Fibroblast of skin of left quadriceps (primary cell): ENCODE results near the gene SERPINA12.

ENCODE experiments used
- DNase-seq, 2 experiments: peaks; one replicate each; pipeline ENCODE4 v3.0.0-alpha.2; 2013; ENCODE audit warnings: low read depth in 2 of 2

Gene SERPINA12

DNA sequence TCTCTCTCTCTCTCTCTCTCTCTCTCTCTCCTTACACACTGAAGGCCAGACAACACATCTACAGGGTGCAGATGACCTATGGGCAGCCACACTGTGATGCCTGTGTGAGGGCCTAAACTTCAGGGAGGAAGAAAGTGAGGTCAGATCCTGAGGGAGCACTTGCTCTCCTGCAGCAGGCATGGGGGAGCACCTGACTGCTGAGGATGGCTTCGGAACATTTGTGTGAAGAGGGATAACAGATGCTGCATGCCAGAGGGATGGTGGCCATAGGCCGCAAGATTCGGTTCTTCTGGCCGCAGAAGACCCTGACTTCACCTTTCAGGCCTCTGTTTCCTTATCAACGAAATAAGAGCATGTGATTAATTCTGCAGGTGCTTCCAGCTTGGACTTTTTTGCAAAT lies 45.0 kb downstream of the SERPINA12 start:
- no peak for DNase-seq

DNA sequence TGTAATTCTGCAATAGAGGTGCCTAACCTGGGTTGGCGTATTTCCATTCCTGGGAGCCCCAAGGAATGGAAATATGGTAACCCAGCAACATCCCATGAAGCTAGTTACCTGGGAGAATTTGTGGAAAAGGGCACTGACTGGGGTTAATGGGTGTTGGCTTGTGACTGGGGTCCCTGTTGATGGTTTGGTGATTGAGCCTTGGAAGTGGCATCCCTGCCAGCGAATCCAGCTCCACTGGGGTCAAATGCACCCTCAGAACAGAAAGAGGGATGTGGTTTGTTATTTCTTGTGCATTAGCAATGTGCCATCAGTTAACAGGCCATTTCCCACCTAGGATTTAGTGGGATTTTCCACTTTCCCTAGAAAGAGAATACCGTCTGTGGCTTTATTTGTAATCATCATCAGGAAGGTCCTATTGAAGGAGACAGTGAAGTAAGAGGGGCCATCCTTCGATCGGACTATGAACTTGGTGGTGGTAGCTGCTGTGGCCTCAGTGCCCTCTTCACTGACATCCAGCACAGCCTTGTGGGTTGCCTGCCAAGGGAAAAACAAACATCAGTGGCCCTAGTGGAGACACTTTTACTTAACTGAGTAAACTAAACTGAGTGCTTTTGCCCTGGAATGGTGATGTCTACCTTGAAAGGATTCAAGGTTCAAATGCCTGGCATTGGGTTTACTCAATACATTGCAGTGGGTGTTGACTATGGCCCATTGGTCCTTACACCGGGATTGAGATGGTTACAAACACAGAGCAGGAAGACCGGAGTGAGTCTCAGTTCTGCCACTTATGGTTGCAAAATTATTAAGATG lies 46.3 kb downstream of the SERPINA12 start:
- no peak for DNase-seq

DNA sequence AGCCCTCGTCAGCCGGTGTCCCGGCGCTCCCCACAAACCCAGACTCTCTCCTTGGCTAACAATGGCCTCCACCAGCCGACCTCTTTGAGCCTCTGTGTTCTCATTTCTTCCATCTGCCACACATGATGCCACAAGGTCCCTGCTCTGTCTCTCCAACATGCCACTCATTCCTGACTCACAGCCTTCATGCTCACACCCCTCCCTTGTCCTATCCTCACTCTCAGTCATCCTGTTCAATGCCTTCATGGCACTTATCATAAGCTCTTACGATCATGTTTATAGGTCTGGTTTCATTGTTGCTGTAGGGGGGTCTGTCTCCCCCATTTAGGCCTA lies 47.1 kb downstream of the SERPINA12 start:
- no peak for DNase-seq

DNA sequence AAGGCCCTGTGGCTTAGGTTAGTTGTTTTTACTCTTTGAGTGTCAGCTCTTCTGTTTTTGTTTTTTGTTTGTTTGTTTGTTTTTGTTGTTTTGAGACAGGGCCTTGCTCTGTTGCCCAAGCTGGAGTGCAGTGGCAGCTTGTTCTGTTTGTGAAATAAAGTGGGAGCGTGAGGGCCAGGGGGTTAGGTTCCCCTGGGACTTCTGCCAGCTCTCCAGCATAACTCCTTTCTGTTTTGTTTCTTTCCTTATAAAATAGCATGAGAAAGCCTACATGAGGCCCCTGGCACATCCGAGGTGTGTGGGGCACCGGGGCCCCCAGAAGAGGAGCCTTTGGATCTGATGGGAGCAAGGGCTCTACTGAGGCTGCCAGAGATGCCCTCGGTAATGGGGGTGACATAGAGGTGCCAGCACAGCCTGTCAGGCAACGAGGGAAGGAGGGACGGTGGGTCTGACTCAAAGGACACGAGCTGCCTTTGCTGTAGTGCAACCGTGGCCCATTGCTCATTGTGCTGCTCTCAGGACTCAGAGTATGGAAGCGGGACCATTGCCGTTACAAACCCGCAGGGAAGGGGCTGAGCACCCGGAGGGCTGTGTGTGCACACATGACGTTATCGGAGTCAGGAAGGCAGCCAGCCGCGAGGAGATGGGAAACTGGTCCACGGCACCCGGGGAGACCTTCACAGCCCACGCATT lies 47.6 kb downstream of the SERPINA12 start:
- no peak for DNase-seq

DNA sequence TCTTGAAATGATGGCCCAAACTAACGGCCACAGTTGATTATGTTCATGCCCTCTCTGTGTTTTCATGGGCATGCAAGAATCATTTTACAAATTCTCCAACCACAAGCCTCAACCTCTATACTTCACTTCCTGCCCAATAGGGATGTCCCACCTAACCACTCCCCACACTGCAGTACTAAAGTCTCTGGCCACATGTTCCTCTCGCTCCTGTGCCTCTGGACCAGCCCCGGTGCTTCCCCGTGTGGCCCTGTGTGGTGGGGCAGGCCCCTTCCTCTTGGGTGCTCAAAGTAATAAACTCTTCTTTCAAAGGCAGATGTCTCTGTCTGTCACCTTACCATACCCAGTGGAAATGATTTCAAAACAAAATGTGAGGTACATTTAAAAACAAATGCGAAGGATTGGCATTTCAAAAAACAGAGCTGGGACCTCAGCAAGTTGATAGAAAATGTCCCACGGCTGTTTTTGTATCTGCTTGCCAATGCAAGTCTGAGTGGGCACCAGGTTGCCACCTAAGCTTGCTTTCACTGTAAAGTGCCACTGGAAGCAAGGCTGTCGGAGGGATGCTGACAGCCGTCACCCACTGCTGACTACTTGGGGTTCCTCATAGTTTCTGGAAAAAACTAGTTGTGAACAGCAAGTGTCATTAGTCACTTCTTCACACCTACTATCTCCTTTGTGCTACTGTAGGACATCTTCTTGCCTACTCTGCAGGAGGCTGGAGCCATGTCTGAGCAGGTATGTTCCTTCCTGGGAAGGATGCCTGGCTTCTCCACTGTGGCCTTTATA lies 48.4 kb downstream of the SERPINA12 start:
- no peak for DNase-seq

DNA sequence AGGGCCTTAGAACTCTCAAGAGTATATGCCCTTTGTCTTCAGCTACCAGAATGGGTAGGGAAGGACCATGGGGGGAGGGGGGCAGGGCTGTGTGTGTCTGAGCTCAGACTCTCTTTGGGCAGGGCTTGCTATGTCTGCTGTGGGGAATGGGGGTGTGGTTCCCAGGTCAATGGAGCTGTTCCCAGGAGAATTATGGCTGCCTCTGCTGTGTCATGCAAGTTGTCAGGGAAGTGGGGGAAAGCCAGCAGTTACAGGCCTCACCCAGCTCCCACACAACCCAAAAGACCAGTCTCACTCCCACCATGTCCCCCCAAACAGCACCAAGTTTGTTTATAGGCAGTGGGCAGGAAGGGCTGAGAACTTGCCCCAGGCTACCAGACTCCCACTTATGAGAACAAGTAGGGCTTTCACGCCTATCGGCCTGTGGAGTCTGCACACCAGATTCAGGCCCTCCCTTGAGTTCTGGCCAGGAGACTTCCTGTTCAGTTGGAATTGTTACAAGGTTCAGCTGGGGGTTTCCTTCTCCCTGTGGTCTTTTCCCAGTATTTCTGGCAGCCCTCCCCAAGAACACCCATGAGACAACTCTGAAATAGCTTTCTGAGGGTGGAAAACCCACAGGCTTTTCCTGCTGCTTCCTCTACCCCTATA lies 50.6 kb downstream of the SERPINA12 start:
- DNase-seq, result no peak

DNA sequence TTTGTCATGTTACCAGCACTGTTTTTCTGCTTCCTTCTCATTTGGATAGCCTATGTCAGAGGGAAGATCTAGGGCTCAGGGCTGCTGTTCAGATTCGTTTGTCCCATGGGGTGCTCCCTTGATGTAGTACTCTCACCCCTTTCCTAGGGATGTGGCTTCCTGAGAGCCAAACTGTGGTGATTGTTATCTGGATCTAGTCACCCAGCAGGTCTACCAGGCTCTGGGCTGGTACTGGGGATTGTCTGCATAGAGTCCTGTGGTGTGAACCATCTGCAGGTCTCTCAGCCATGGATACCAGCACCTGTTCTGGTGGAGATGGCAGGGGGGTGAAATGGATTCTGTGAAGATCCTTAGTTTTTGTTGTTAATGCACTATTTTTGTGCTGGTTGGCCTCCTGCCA lies 51.2 kb downstream of the SERPINA12 start:
- DNase-seq, result no peak

DNA sequence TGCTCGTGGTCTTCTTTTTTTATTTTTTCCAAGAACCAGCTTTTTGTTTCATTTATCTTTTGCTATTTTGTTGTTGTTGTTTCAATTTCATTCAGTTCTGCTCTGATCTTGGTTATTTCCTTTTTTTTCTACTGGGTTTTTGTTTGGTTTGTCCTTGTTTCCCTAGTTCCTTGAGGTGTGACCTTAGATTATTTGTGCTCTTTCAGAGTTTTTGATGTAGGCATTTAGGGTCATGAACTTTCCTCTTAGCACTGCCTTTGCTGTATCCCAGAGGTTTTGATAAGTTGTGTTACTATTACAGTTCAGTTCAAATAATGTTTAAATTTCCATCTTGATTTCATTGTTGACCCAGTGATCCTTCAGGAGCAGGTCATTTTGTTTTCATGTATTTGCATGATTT lies 53.3 kb downstream of the SERPINA12 start:
- no peak for DNase-seq

DNA sequence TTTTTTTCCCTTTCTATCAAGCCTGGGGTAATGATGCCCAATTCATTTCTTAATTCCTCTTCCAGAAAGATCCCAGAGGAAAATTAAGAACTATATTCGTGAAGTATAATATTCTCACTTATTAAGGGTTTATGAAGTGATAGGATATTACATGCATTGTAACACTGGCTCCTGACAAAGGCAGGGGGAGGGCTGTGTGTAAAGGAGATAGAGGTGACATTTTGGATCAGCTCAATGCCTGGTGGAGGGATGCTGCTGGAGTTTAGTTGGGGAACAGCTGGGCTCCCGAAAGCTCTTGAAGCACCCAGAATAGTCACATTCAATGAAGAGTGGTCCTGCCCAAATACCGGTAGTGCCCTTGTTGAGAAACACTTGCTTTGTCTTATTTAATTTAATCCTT lies 57.4 kb downstream of the SERPINA12 start:
- DNase-seq, result no peak

DNA sequence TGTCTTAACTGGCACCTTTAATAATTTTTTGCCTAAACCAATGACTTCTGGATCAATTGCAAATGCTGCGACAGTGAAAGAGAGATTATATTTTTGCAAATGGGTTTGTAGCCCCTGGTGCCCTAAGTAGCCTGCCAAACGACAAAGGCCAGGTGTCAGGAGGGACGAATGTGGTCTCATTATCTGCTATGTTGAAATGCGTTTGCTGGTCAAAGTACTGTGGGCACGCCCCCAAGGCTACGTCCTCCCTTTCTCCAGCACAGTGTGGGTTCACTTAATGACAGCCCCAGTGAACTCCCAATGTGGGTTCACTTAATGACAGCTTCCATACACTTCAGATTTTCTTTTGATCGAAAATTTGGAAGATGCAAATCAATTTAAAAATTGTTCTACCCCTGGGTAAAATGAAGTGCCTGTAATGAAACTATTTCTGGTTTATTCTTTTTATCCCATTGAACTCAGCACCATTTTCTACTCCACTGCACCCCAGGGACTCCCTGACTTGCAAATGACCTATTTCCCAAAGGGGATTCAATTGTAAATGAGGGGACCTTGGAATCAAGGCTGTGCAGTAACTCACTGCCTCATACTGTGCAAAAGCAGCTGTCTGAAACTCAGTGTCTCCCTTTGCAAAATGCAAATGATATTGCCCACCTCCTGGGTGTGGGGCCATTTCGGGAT lies 58.0 kb downstream of the SERPINA12 start:
- DNase-seq, result no peak

DNA sequence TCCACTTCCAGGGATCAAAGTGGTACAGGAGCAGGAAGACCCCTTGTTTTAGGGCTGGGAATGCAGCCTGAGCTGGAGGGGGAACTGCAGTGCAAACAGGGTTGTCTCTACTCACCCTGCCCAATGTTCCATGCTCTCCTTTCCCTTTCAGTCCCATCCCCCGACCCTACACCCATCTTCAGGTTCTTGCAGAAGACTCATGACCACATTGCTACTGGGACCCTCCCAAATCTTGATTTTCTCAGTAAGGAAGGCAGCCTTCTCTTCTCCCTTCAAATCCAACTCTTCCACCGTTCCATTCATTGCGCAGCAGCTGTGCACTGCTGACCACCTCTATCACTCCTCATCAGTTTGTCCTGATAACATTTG lies 58.6 kb downstream of the SERPINA12 start:
- DNase-seq, result no peak

DNA sequence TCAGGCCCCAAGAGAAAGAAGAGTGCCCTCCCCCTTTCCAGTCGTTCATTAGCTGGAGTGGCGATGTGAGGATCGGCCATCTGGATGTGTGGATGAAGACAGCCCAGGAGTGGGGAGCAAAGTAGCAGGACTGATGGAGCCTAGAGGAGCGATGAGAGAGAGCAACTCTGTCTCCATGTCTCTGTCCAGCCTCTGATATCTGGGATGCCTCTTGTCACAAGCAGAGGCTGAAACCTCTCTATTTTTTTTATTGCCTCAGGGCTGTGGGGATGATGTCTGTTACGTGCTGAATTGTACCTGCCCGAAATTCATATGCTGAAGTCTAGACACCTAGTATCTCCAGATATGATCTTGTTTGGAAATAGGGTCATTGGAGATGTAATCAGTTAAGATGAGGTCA lies 59.3 kb downstream of the SERPINA12 start:
- DNase-seq, result no peak

DNA sequence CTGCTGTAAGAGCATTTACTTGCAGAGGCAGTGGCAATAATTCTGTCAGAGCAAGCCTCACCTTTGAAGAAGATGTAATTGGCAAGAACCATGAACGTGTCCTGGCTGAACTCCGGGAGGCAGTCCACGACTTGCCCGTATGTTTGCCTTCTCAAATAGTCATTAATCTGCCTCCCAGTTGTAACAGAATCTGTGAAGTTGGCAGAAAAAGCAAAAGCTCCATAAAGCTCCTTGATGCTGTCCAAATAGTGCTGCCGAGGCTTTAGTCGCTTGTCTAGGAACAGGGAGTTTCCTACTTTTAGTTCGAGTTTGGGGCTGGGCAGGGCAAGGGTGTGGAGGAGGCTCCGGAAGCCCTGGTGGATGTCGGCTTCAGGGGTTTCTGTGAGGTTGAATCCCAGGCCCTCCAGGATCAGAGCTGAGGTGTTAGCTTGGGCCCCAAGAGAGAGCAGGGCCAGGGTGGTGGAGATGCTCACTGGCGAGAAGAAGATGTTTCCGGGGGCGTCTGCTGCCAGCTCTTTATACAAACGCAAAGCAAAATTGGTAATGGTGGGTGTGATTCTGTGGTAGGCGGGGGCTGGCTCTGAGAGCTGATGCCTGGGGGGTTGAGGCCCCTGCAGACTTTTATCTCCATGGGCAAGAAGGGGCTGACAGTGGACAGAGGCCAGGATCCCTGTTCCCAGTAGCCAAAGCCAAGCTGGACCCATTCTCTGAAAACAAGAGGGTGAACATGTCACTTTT lies 61.0 kb downstream of the SERPINA12 start:
- DNase-seq, result no peak

DNA sequence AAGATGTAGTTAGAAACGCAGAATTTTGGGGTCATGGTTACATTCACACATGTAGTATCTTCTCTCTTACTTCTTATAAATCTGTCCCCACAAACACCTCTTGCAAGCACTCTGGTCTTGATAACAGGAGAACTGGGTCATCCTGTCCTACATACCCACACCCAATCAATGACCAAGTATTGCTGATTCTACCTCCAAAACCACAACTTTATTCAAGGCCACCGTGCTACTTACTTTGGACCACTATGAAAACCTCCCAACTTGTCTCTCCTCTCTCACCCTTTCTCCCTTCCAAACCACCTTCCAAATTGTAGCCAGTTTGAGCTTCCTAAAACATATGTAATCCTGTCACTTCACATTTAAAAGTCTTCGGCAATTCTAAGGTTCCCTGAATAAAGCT lies 62.1 kb downstream of the SERPINA12 start:
- DNase-seq, result no peak

DNA sequence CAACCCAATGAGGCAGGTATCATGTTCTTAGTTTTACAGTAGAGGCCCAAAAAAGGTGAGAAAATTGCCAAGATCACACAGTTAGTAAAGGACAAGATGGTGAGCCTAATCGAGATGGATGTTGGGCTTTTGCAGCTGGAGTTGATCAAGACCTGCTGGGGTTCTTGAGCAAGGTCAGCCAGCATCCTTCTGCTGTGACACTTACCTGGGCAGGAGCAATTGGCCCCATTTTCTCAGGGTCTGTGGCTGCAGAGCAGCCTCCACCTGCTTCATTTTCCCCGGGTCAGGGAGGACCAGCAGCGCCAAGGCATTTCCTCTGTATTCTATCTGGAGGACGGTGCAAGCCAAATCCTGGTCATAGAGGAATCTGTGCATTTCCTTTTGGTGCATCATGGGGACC lies 63.1 kb downstream of the SERPINA12 start:
- DNase-seq, result no peak

DNA sequence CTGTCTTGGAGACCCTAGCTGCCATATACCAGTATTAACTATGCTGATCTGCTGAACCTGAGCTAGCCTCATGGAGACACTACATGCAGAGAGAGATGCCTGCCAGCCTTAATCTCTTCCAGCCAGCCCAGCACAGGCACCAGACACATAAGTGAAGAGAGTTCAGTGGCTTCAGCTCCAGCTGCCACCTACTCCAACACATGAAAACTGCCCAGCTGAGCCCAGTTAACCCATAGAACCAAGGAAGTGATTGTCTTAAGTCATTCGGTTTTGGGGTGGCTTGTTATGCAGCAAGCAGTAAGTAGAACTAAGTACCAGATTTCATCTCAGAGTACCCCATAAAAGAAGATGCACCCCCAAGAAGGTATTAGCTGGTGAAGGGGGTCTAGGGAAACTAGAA lies 64.3 kb downstream of the SERPINA12 start:
- no peak for DNase-seq

DNA sequence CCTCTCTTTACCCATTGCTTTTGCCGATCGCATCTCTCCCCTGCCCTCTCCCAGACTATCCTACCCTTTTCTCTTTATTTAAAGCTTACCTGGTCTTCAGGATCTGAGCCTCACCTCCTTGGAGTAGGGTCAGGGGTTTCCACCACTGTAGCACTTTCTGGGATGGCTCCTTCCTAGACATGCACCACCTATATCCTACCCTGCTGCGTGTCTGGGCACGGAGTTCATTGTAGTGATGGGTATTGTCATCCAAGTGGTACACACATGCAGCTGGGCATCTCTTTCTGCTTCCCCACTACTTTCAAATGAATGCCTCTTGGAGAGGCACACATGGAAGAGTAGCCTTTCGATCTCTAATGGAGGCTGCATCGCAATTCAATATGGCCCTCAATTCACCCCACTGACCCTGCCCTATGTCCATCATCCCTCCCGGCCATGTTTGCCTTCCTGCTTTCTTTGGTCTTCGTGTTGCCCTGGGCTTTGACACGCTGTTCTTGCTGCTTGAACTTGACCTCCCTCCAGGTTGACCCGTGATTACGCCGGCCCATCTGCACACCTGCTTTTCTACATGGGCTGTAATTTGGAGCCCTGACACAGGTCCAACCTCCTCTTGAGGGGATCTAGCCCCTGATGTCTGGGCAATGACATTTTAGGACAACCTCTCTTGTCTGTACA lies 67.6 kb downstream of the SERPINA12 start:
- DNase-seq, result no peak

DNA sequence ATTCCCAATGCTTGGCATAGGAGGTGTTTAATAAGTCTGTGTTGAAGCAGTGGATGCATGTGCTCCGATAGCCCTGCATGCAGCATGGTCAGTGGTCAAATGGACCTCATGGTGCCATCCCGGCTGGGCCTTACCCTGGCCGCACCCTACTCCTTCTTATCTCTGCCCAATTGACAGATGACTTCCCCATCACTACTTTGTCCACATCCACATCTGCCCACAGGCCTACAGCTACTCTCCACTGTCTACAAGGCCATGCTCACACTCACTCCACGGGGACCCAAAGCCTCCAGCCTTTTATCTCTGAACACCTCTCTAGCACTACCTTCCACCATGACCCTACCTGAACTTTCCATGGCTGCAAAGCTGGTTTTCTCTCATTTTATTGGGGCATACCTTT lies 68.1 kb downstream of the SERPINA12 start:
- DNase-seq, result no peak

DNA sequence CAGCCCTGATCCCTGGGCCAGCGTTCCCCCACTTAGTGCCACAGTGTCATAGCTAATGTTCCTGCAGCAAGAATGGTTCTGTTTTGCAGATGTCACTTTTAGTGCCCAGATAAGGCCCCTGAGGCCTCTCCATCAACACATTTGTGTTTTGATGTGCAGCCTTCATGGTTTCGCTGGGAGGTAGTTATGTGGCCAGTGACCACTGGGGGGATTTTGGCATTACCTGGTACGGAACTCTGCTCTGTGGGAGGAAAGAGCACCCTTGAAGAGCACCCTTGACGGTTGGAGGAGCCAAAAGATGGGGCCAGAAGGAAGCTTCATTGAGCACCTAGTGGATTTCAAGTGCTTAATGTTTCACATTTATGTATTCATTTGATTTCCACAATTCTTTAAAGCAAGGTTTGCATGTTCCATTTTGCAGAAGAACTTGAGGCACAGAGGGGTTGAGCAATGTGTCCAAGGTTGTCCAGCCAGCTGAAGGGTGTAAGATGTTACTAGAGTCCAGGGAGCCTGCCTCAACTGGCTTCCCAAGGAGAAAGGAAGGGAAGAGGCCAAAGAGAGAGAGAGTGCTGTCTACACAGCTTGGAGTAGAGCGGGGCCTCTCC lies 69.7 kb downstream of the SERPINA12 start:
- DNase-seq, result no peak
